H1 (cell line): ENCODE results near the gene TEAD2. TPM values are rescaled to one million over a fixed set of nuclear protein-coding genes. Genes with fewer than 3 reads are reported as not detected.
A peak's percentile ranks its signal among the peaks of the same experiment; 100 is the strongest.

Experiments
- CTCF ChIA-PET: fragments of 300-600 bp; sonication (Branson Sonifier 250); formaldehyde crosslinking; loops from one replicate; lab custom pipeline; 2021; ENCODE audit not compliant: partially characterized antibody; lab: Charles Lee
- POLR2A ChIA-PET: fragments of 300-600 bp; sonication (Branson Sonifier 250); formaldehyde crosslinking; loops from one replicate; lab custom pipeline; 2021; ENCODE audit warnings: inconsistent platforms; ENCODE audit not compliant: partially characterized antibody; lab: Charles Lee
- DNase-seq, 2 experiments: peaks; one replicate each; pipeline versions ENCODE4 v3.0.0 to v3.0.0-alpha.2; 2010 to 2022; ENCODE audit warnings: low spot score in 2 of 2, low read depth in 1 of 2, mixed read lengths in 1 of 2
- FAIRE-seq: peaks from 2 replicates; lab custom pipeline; 2011; peaks lifted over from hg19 to GRCh38; lab: Jason Lieb, UNC
- H2AFZ ChIP-seq: 2 replicates; pipeline ENCODE4 v1.8.1; 2012; ENCODE audit warnings: low read length, inconsistent platforms
- H2AK5ac ChIP-seq: 2 replicates; pipeline ENCODE4 v1.6.1; 2013; ENCODE audit warnings: low read depth, low read length
- H2BK120ac ChIP-seq: replicated peaks from 2 replicates; pipeline ENCODE3; 2013; ENCODE audit warnings: low read depth, low read length, inconsistent platforms
- H2BK12ac ChIP-seq: 2 replicates; pipeline ENCODE4 v1.6.1; 2013; ENCODE audit warnings: low read depth, low read length
- H2BK15ac ChIP-seq: 2 replicates; pipeline ENCODE4 v1.6.1; 2013; ENCODE audit warnings: low read length
- H2BK20ac ChIP-seq: 2 replicates; pipeline ENCODE4 v1.6.1; 2013; ENCODE audit warnings: low read length
- H2BK5ac ChIP-seq: 2 replicates; pipeline ENCODE4 v1.6.1; 2013; ENCODE audit warnings: low read depth, low read length
- H3K14ac ChIP-seq: 2 replicates; pipeline ENCODE4 v1.6.1; 2013; ENCODE audit warnings: inconsistent platforms; ENCODE audit not compliant: insufficient read length
- H3K18ac ChIP-seq: 2 replicates; pipeline ENCODE4 v1.6.1; 2013; ENCODE audit warnings: low read length; ENCODE audit errors: extremely low read depth
- H3K23ac ChIP-seq: 2 replicates; pipeline ENCODE4 v1.6.1; 2013; ENCODE audit warnings: inconsistent platforms; ENCODE audit not compliant: insufficient read length
- H3K23me2 ChIP-seq: 2 replicates; pipeline ENCODE4 v1.6.1; 2013; ENCODE audit warnings: low read depth, low read length
- H3K27ac ChIP-seq: 2 replicates; pipeline ENCODE4 v1.6.1; 2011; ENCODE audit warnings: low read depth, low read length, inconsistent platforms
- H3K27me3 ChIP-seq, 4 experiments: replicated peaks in 1 of 4; 1 replicate in 1 of 4; 2 replicates in 3 of 4; pipeline versions ENCODE4 v1.6.1 to v1.8.1; 2011 to 2013; ENCODE audit warnings: low read length in 3 of 4, mild to moderate bottlenecking in 3 of 4, inconsistent platforms in 2 of 4, mixed read lengths in 2 of 4, moderate library complexity in 1 of 4; ENCODE audit not compliant: control insufficient read depth in 3 of 4, insufficient read depth in 3 of 4; ENCODE audit errors: extremely low read depth in 1 of 4
- H3K36me3 ChIP-seq, 4 experiments: 2 replicates each; pipeline versions ENCODE4 v1.6.1 to v1.8.1; 2011 to 2013; ENCODE audit warnings: mild to moderate bottlenecking in 4 of 4, low read length in 3 of 4, moderate library complexity in 2 of 4, control low read depth in 1 of 4, inconsistent platforms in 1 of 4; ENCODE audit not compliant: insufficient read depth in 4 of 4, control insufficient read depth in 2 of 4
- H3K4ac ChIP-seq: replicated peaks from 2 replicates; pipeline ENCODE3; 2013; ENCODE audit warnings: low read length, low read depth, mixed read lengths, inconsistent platforms; ENCODE audit not compliant: insufficient read length
- H3K4me1 ChIP-seq, 4 experiments: replicated peaks in 1 of 4; 1 replicate in 1 of 4; 2 replicates in 3 of 4; pipeline versions ENCODE4 v1.6.1 to v1.8.1; 2011 to 2013; ENCODE audit warnings: low read length in 3 of 4, inconsistent platforms in 2 of 4, mixed read lengths in 1 of 4; ENCODE audit not compliant: insufficient read depth in 4 of 4, control insufficient read depth in 3 of 4
- H3K4me2 ChIP-seq, 2 experiments: 2 replicates each; pipeline versions ENCODE4 v1.6.1 to v1.8.1; 2011 to 2013; ENCODE audit warnings: low read depth in 2 of 2, low read length in 2 of 2, control low read depth in 1 of 2, inconsistent platforms in 1 of 2, mild to moderate bottlenecking in 1 of 2; ENCODE audit not compliant: insufficient read depth in 1 of 2
- H3K4me3 ChIP-seq, 4 experiments: fragments of 200-600, 300-600 bp in 1 of 4; sonication (generic), shearing (Covaris generic), sonication (Bioruptor Twin) in 1 of 4; 2 replicates each; pipeline versions ENCODE4 v1.5.1 to v1.8.1; 2011 to 2016; ENCODE audit warnings: low read length in 4 of 4, low read depth in 3 of 4, control low read depth in 2 of 4, inconsistent platforms in 2 of 4, mild to moderate bottlenecking in 2 of 4, mixed read lengths in 1 of 4, moderate library complexity in 1 of 4; ENCODE audit not compliant: insufficient read depth in 2 of 4; ENCODE audit errors: extremely low read depth in 1 of 4
- H3K56ac ChIP-seq: replicated peaks from 2 replicates; pipeline ENCODE3; 2013; ENCODE audit warnings: low read depth, mild to moderate bottlenecking, mixed read lengths, low read length, inconsistent platforms; ENCODE audit not compliant: insufficient read length
- H3K79me1 ChIP-seq: 2 replicates; pipeline ENCODE4 v1.6.1; 2013; ENCODE audit warnings: low read depth, low read length, control low read depth
- H3K79me2 ChIP-seq, 2 experiments: 2 replicates each; pipeline versions ENCODE4 v1.6.1 to v1.8.1; 2012 to 2013; ENCODE audit warnings: low read length in 2 of 2, mild to moderate bottlenecking in 2 of 2, inconsistent platforms in 1 of 2; ENCODE audit not compliant: insufficient read depth in 2 of 2, control insufficient read depth in 1 of 2
- H3K9ac ChIP-seq, 4 experiments: replicated peaks in 1 of 4; 1 replicate in 1 of 4; 2 replicates in 3 of 4; pipeline versions ENCODE4 v1.6.1 to v1.8.1; 2011 to 2013; ENCODE audit warnings: low read depth in 3 of 4, low read length in 3 of 4, control low read depth in 2 of 4, mild to moderate bottlenecking in 2 of 4, moderate library complexity in 2 of 4, inconsistent platforms in 1 of 4; ENCODE audit errors: extremely low read depth in 1 of 4
- H3K9me3 ChIP-seq, 2 experiments: 2 replicates each; pipeline versions ENCODE4 v1.6.1 to v1.8.1; 2012 to 2013; ENCODE audit warnings: mild to moderate bottlenecking in 2 of 2, moderate library complexity in 2 of 2, control low read depth in 1 of 2, inconsistent platforms in 1 of 2, low read depth in 1 of 2, low read length in 1 of 2, mixed read lengths in 1 of 2; ENCODE audit not compliant: insufficient read depth in 2 of 2
- H4K20me1 ChIP-seq, 2 experiments: replicated peaks in 1 of 2; 2 replicates each; pipeline versions ENCODE3 to v1.8.1; 2011 to 2013; ENCODE audit warnings: inconsistent platforms in 2 of 2, low read length in 2 of 2, mild to moderate bottlenecking in 1 of 2; ENCODE audit not compliant: insufficient read depth in 2 of 2, control insufficient read depth in 1 of 2
- H4K5ac ChIP-seq: 2 replicates; pipeline ENCODE4 v1.6.1; 2013; ENCODE audit warnings: low read length, low read depth, mixed read lengths, inconsistent platforms; ENCODE audit not compliant: insufficient read length
- H4K8ac ChIP-seq: 2 replicates; pipeline ENCODE4 v1.8.0; 2013; ENCODE audit warnings: mild to moderate bottlenecking, moderate library complexity, low read length, inconsistent platforms; ENCODE audit not compliant: insufficient read depth; ENCODE audit errors: extremely low read depth
- H4K91ac ChIP-seq: replicated peaks from 2 replicates; pipeline ENCODE3; 2013; ENCODE audit warnings: low read length, mixed read lengths, inconsistent platforms; ENCODE audit not compliant: insufficient read length
- ATF3 ChIP-seq: IDR thresholded peaks from 2 replicates; pipeline ENCODE4 v1.6.1; 2011; ENCODE audit warnings: low read depth, mild to moderate bottlenecking, low read length; ENCODE audit not compliant: insufficient read depth
- CTCF ChIP-seq, 3 experiments: IDR thresholded peaks; 1 replicate in 2 of 3; 2 replicates in 1 of 3; pipeline versions ENCODE4 v1.5.1 to v1.6.1; 2011; ENCODE audit warnings: low read length in 3 of 3, mild to moderate bottlenecking in 3 of 3, inconsistent platforms in 2 of 3, low read depth in 1 of 3, moderate library complexity in 1 of 3; ENCODE audit not compliant: insufficient read depth in 1 of 3; ENCODE audit errors: control extremely low read depth in 1 of 3
- HDAC6 ChIP-seq: IDR thresholded peaks from one replicate; pipeline ENCODE4 v1.7.1; 2012; ENCODE audit warnings: low read depth, mild to moderate bottlenecking, inconsistent platforms, low read length, moderate library complexity
- RNF2 ChIP-seq: fragments of 200-900, 300-1000 bp; sonication (generic); IDR thresholded peaks from 2 replicates; pipeline ENCODE4 v1.7.1; 2016; ENCODE audit warnings: borderline replicate concordance, low read depth, mild to moderate bottlenecking, antibody characterized with exemption, low read length; ENCODE audit not compliant: poor library complexity, severe bottlenecking; ENCODE audit errors: missing control alignments
- SIX5 ChIP-seq: IDR thresholded peaks from 2 replicates; pipeline ENCODE4 v1.6.1; 2011; ENCODE audit warnings: mild to moderate bottlenecking, low read depth, low read length
- USF2 ChIP-seq: IDR thresholded peaks from 2 replicates; pipeline ENCODE4 v1.6.1; 2011; ENCODE audit warnings: low read length, improper control_type of control experiment
- YY1 ChIP-seq: IDR thresholded peaks from 2 replicates; pipeline ENCODE4 v1.6.1; 2011; ENCODE audit warnings: low read depth, mild to moderate bottlenecking, low read length
- WGBS, 2 experiments: shearing (Covaris generic) in 1 of 2; methylation state at CpG; one replicate each; pipeline versions ENCODE4 v1.1.6 to v1.1.7; 2013 to 2015; ENCODE audit warnings: low lambda C conversion rate in 2 of 2, mixed read lengths in 2 of 2, inconsistent platforms in 1 of 2, low coverage in 1 of 2, missing lambda C conversion rate in 1 of 2; ENCODE audit not compliant: insufficient replicate concordance in 2 of 2, insufficient coverage in 1 of 2, insufficient read length in 1 of 2; ENCODE audit errors: extremely low coverage in 1 of 2, missing lambda C conversion rate in 1 of 2; 5-methylcytosine and 5-hydroxymethylcytosine counted together
- polyA plus RNA-seq, 7 experiments: library from polyadenylated mRNA; depleted of rRNA in 3 of 7; stranded (reverse) in 5 of 7; unstranded in 2 of 7; fragments of >200 nt in 5 of 7; fragments of 200-250 nt in 2 of 7; gene quantifications; 1 replicate in 5 of 7; 2 replicates in 1 of 7; 4 replicates in 1 of 7; pipeline versions ENCODE4 v1.2.1 to v1.2.3, GENCODE V29; 2011 to 2013; ENCODE audit warnings: missing spikeins in 2 of 7, mixed read lengths in 2 of 7
- total RNA-seq: library from RNA; stranded (reverse); fragmentation: NEBNext Ultra II Directional; extraction: Animal tissue kit (Norgen Biotek cat#: 25700); gene quantifications from 2 replicates; pipeline ENCODE4 v1.2.1, GENCODE V29; 2021

The TEAD2 gene
- total and polyA plus RNA-seq, 2 of the 8 experiments (the other 6 are each of a cell fraction or from before 2014, with no cell fraction given), result 87.6 to 146 TPM

DNA sequence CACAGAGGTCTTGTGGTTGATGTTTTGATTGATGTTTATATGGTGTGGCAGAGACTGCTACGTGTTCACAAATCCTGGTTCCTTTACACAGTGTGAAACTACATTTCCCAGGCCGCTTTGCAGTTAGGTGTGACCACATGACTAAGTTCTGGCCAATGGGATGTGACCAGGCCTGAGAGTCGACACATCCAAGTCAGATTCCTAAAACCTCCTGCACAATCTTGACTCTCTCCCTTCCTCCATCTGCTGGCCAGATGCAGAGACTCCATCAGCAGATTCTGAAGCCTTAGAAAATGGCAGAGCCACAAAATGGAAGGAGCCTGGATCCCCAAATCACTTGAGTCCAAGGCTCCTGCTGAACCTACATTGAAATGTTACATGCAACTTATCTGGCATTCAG is 14.4 kb downstream of the TEAD2 start:
- Histone ChIP-seq H2AFZ (no peak overlapping the region), H2AK5ac (no peak overlapping the region), H2BK15ac (no peak overlapping the region), H3K56ac (no peak overlapping the region), H3K23ac (no peak overlapping the region), H2BK12ac (no peak overlapping the region), H3K9me3 (no peaks in the 10 kb centered on the region), H3K9ac (no peak overlapping the region), H3K27me3 (no peaks in the 10 kb centered on the region), H3K23me2 (no peaks in the 10 kb centered on the region), H3K4ac (no peak overlapping the region), H3K18ac (no peak overlapping the region), H3K79me2 (no peaks in the 10 kb centered on the region), H3K14ac (no peak overlapping the region), H3K79me1 (no peaks in the 10 kb centered on the region; the same call in 1 of the 2 replicates), H3K4me2 (no peak overlapping the region), H2BK120ac (no peak overlapping the region), H4K20me1 (peaks cover 7 to 15% of the 10 kb centered on the region in 2 experiments), H2BK5ac (no peak overlapping the region; the same call in 1 of the 2 replicates), H3K36me3 (peaks cover 40 to 95% (median 77%) of the 10 kb centered on the region in 4 experiments), H3K4me3 (no peak overlapping the region), H3K4me1 (no peaks in the 10 kb centered on the region), H3K27ac (no peak overlapping the region), H4K5ac (no peak overlapping the region), H4K91ac (no peak overlapping the region), H4K8ac (no peak overlapping the region), H2BK20ac (no peak overlapping the region)
- FAIRE-seq, result peak; percentile 86
- no peak for DNase-seq
- CTCF ChIA-PET, result interaction anchor here (0.6 to 2.3 kb wide), 6 partner anchors 9 to 122 kb away, joined by 3 to 13 read pairs (median 6); no protein-coding TSS in a partner anchor
- WGBS, 2 experiments, result 89% methylated on average over 3 of the region's 3 CpGs; no CpG with 5 or more reads in 1 of the 2 experiments
- POLR2A ChIA-PET, result interaction anchor here (1.1 to 8.9 kb wide), 4 partner anchors 9 to 141 kb away, joined by 3 to 112 read pairs (median 23); partner anchors contain the start of genes DKKL1 and TEAD2
- no peak for TF ChIP-seq RNF2
- peak; percentile 91 for TF ChIP-seq YY1
- no peak for TF ChIP-seq HDAC6
- TF ChIP-seq USF2, result peak; percentile 79
- peak in 2 of 3 experiments; percentile 38 to 49; a peak in 3 of 4 replicates for TF ChIP-seq CTCF (IDR thresholded peaks at IDR 0.05; ENCODE audit: control extremely low read depth in 1 of 3, insufficient read depth in 1 of 3, low read depth in 1 of 3, low read length in 3 of 3)
- TF ChIP-seq SIX5, result peak; percentile 70
- TF ChIP-seq ATF3, result peak; percentile 61; the same call in 1 of the 2 replicates
